ENCODE measurements around the gene DOK6. TPM values are rescaled to one million over a fixed set of nuclear protein-coding genes. Genes with fewer than 3 reads are reported as not detected.

The DOK6 gene
- total and polyA plus RNA-seq, 8 donors, result 2.9 to 19.1 (median 14.9) TPM

- Histone ChIP-seq H3K9me3 (no peaks in the 10 kb centered on the region), H3K4me3 (no peak overlapping the region), H3K27ac (no peak overlapping the region), H3K4me1 (no peaks in the 10 kb centered on the region), H3K27me3 (no peaks in the 10 kb centered on the region), H3K36me3 (no peaks in the 10 kb centered on the region)
- intact Hi-C loops (cut with DNase I), result no loop called here
- ATAC-seq (no peak), DNase-seq (no peak)
- TF ChIP-seq CTCF (IDR thresholded peaks at IDR 0.05), result no peak
These were observed 384.8 kb downstream of the DOK6 start for GRCh38 chr18:69785466-69785865.

- no peaks in the 10 kb centered on the region for H3K4me1 ChIP-seq
- no peaks in the 10 kb centered on the region for H3K9me3 ChIP-seq
- no peak overlapping the region for H3K27ac ChIP-seq
- DNase-seq (no peak), ATAC-seq (no peak)
- intact Hi-C loops (cut with DNase I), result no loop called here
- H3K4me3 ChIP-seq, result no peak overlapping the region
- H3K36me3 ChIP-seq, result no peaks in the 10 kb centered on the region
- TF ChIP-seq CTCF (IDR thresholded peaks at IDR 0.05), result no peak
- no peaks in the 10 kb centered on the region for H3K27me3 ChIP-seq
These were observed 385.7 kb downstream of the DOK6 start for GRCh38 chr18:69786427-69786826.

- Histone ChIP-seq H3K9me3 (peaks cover 0 to 5% of the 10 kb centered on the region in 2 donors), H3K27ac (no peak overlapping the region), H3K27me3 (no peaks in the 10 kb centered on the region), H3K4me3 (no peak overlapping the region), H3K36me3 (no peaks in the 10 kb centered on the region), H3K4me1 (no peaks in the 10 kb centered on the region)
- DNase-seq (no peak), ATAC-seq (peak; percentile 72)
- no peak for TF ChIP-seq CTCF (IDR thresholded peaks at IDR 0.05)
- intact Hi-C loops (cut with DNase I), result no loop called here
These were observed 387.3 kb downstream of the DOK6 start for GRCh38 chr18:69787825-69788547.

GRCh38 chr18:69789794-69790193 lies 389.1 kb downstream of the DOK6 start:
- Histone ChIP-seq H3K27me3 (no peaks in the 10 kb centered on the region), H3K27ac (no peak overlapping the region), H3K36me3 (no peaks in the 10 kb centered on the region), H3K4me1 (no peaks in the 10 kb centered on the region), H3K9me3 (peaks cover 0 to 5% of the 10 kb centered on the region in 2 donors), H3K4me3 (no peak overlapping the region)
- no peak for TF ChIP-seq CTCF (IDR thresholded peaks at IDR 0.05)
- ATAC-seq, result no peak
- intact Hi-C loops (cut with DNase I), result no loop called here
- DNase-seq, result no peak

- Histone ChIP-seq H3K27ac (no peak overlapping the region), H3K27me3 (no peaks in the 10 kb centered on the region), H3K9me3 (peaks cover 0 to 5% of the 10 kb centered on the region in 2 donors), H3K4me3 (no peak overlapping the region), H3K36me3 (no peaks in the 10 kb centered on the region), H3K4me1 (no peaks in the 10 kb centered on the region)
- no peak for TF ChIP-seq CTCF (IDR thresholded peaks at IDR 0.05)
- ATAC-seq (no peak), DNase-seq (no peak)
- intact Hi-C loops (cut with DNase I), result no loop called here
These were observed 390.0 kb downstream of the DOK6 start for GRCh38 chr18:69790649-69791048.

Measured in left lung (tissue), 10 donors.